ENCODE measurements around the gene PELI3.

GRCh38 chr11:66498506-66498905 lies 31.8 kb downstream of the PELI3 start:
- TF ChIP-seq REST (IDR thresholded peaks at IDR 0.05; ENCODE audit: borderline replicate concordance) = no peak
- TF ChIP-seq MXI1 (conservative IDR thresholded peaks at IDR 0.05; ENCODE audit: poor library complexity, severe bottlenecking) = no peak
- TF ChIP-seq CTCF (IDR thresholded peaks at IDR 0.05; ENCODE audit: poor library complexity, severe bottlenecking) = no peak
- TF ChIP-seq POLR2AphosphoS5 (IDR thresholded peaks at IDR 0.05) = no peak
- TF ChIP-seq EP300 (conservative IDR thresholded peaks at IDR 0.05; ENCODE audit: poor library complexity, severe bottlenecking) = no peak
- TF ChIP-seq TAF1 (IDR thresholded peaks at IDR 0.05; ENCODE audit: low read depth) = no peak
- TF ChIP-seq EZH2 (IDR thresholded peaks at IDR 0.05; ENCODE audit: borderline replicate concordance, insufficient read depth, low read length, poor library complexity, severe bottlenecking) = no peak
- no peak for TF ChIP-seq RAD21 (conservative IDR thresholded peaks at IDR 0.05)
- no peak for TF ChIP-seq SMC3 (conservative IDR thresholded peaks at IDR 0.05; ENCODE audit: poor library complexity)
